ENCODE measurements around the gene C19orf25.

GRCh38 chr19:1516395-1516753 lies 37.4 kb upstream of the C19orf25 start:
- no peak for TF ChIP-seq POLR2A (IDR thresholded peaks at IDR 0.05; ENCODE audit: low read depth, low read length)
- TF ChIP-seq TAF1 (IDR thresholded peaks at IDR 0.05; ENCODE audit: borderline replicate concordance, low read depth, low read length) = no peak

Data from GM12892 (cell line).